Thyroid gland (tissue), 4 donors: ENCODE results near the gene INPP5K. TPM values are rescaled to one million over a fixed set of nuclear protein-coding genes. Genes with fewer than 3 reads are reported as not detected.

Experiments used
- DNase-seq, 2 donors: peaks; one replicate each; pipeline ENCODE4 v3.0.0-alpha.2; 2019
- H3K27ac ChIP-seq, 3 donors: fragments of 200-600 bp; sonication (generic); 1 replicate in 2 of 3; 2 replicates in 1 of 3; pipeline ENCODE4 v1.5.1; 2016 to 2019; ENCODE audit warnings: mild to moderate bottlenecking in 1 of 3, moderate library complexity in 1 of 3
- H3K27me3 ChIP-seq: fragments of 200-600 bp; sonication (generic); one replicate; pipeline ENCODE4 v1.5.1; 2019
- H3K36me3 ChIP-seq, 2 donors: fragments of 200-600 bp; sonication (generic); one replicate each; pipeline ENCODE4 v1.5.1; 2016 to 2019
- H3K4me1 ChIP-seq, 2 donors: fragments of 200-600 bp; sonication (generic); one replicate each; pipeline ENCODE4 v1.5.1; 2017 to 2019
- H3K4me3 ChIP-seq, 3 donors: fragments of 200-600 bp; sonication (generic); replicated peaks in 1 of 3; 1 replicate in 2 of 3; 2 replicates in 1 of 3; pipeline ENCODE4 v1.5.1; 2016; ENCODE audit warnings: mild to moderate bottlenecking in 1 of 3
- H3K9me3 ChIP-seq: fragments of 200-600 bp; sonication (generic); one replicate; pipeline ENCODE4 v1.5.1; 2017
- POLR2A ChIP-seq, 2 donors: fragments of 450-650 bp; IDR thresholded peaks; one replicate each; pipeline ENCODE4 v1.6.1; 2017; ENCODE audit warnings: antibody characterized with exemption in 2 of 2, mild to moderate bottlenecking in 2 of 2, moderate library complexity in 1 of 2
- WGBS, 2 donors: methylation state at CpG; one replicate each; pipeline ENCODE4 v1.1.5; 2017; 5-methylcytosine and 5-hydroxymethylcytosine counted together
- intact Hi-C: fragments of 100-400 bp; cut with DNase I; formaldehyde crosslinking; loops from one replicate; pipeline ENCODE4 v1.15.1; 2023
- total RNA-seq, 4 donors: library from RNA; depleted of rRNA; stranded (reverse); fragments of >200 nt; gene quantifications; one replicate each; pipeline ENCODE4 v1.2.3, GENCODE V29; 2016
- TF ChIP-seq, protein P1 (sequence below), 6 experiments: fragments of 200-600 bp in 3 of 6; fragments of 450-650 bp in 3 of 6; sonication (generic) in 3 of 6; IDR thresholded peaks; one replicate each; pipeline ENCODE4 v1.5.1; 2016 to 2019; ENCODE audit warnings: antibody characterized with exemption in 6 of 6, mild to moderate bottlenecking in 2 of 6, inconsistent platforms in 1 of 6, moderate library complexity in 1 of 6

INPP5K gene
- total RNA-seq, 4 donors from 2014 or later: 124 to 285 (median 158) TPM

DNA sequence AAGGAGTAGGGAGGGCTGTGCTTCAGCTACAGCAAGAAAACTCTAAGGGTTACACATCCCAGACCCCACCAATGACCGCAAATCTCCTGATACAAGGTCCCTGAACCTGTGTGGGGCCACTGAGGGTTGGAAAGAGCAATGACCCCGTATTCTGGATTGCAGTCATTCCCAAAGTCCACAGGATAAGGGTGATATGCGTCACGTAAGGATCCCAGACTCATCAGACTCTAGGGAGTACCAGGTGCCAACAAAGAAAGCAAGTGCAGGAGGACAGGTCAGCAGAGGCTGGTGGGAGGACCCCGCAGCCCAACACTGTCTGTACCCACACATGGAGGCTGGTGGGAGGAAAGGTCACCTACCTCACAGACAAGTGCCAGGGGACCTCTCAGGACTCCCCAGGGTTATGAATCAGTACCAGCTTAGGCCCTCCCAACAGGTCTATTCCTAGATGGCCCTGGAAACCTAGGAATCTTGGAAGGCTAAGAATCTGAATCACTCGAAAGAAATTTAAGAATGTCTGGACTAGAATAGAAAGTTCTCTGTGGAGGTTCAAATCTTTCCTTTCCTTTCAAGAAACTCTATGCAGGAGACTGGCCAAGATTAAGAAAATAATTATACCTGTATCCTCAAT, 30.0 kb upstream of the INPP5K start:
- Histone ChIP-seq H3K9me3 (no peaks in the 10 kb centered on the region), H3K27me3 (no peaks in the 10 kb centered on the region), H3K36me3 (peaks cover 32 to 61% of the 10 kb centered on the region in 2 donors), H3K4me1 (no peaks in the 10 kb centered on the region), H3K27ac (no peak overlapping the region), H3K4me3 (no peak overlapping the region)
- no peak for DNase-seq
- TF ChIP-seq POLR2A (IDR thresholded peaks at IDR 0.05): no peak
- intact Hi-C loops: no loop called here
- 92 to 96% methylated on average over 5 to 6 of the region's 6 CpGs for WGBS, 2 donors

DNA sequence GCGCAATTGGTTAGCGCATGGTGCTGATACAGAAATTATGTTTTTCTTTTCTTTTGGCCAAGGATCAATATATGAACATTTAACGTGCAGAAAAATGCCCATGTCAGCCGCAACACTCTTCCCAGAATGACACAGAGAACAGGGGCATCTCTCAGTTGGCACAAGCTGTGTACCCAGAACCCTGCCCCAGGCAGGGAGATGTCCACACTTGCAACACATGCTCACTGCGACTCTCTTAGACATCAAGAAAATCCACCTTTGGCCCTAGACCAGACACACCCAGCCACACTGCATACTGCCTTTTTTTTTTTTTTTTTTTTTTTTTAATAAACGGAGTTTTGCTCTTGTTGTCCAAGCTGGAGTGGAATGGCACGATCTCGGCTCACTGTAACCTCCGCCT, 29.2 kb upstream of the INPP5K start:
- Histone ChIP-seq H3K27ac (no peak overlapping the region), H3K4me1 (no peaks in the 10 kb centered on the region), H3K4me3 (no peak overlapping the region), H3K36me3 (peaks cover 34 to 61% of the 10 kb centered on the region in 2 donors), H3K9me3 (no peaks in the 10 kb centered on the region), H3K27me3 (no peaks in the 10 kb centered on the region)
- intact Hi-C loops: no loop called here
- TF ChIP-seq, protein P1, sequence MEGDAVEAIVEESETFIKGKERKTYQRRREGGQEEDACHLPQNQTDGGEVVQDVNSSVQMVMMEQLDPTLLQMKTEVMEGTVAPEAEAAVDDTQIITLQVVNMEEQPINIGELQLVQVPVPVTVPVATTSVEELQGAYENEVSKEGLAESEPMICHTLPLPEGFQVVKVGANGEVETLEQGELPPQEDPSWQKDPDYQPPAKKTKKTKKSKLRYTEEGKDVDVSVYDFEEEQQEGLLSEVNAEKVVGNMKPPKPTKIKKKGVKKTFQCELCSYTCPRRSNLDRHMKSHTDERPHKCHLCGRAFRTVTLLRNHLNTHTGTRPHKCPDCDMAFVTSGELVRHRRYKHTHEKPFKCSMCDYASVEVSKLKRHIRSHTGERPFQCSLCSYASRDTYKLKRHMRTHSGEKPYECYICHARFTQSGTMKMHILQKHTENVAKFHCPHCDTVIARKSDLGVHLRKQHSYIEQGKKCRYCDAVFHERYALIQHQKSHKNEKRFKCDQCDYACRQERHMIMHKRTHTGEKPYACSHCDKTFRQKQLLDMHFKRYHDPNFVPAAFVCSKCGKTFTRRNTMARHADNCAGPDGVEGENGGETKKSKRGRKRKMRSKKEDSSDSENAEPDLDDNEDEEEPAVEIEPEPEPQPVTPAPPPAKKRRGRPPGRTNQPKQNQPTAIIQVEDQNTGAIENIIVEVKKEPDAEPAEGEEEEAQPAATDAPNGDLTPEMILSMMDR (IDR thresholded peaks at IDR 0.05): no peak
- TF ChIP-seq POLR2A (IDR thresholded peaks at IDR 0.05): no peak
- WGBS, 2 donors: 86 to 96% methylated on average over 9 of the region's 9 CpGs
- no peak for DNase-seq

DNA sequence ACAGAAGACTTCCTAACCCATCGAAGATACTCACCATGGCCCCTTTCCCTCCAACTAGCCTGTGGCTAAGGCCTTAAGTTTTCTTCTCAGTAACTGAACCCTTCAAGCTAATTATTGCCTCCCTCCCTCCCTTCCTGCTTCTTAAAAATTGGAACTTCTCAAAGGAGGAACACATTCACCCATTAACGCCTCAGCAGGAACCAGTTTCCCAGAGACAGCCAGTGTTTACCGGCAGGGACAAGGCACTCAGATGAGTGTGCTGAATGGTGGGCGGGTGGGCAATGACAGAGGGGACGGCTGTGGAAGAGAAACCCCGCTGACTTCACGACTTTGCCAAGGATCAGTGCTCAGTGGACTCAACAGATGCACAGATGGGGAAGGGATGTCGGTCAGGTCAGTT, 25.9 kb upstream of the INPP5K start:
- Histone ChIP-seq H3K36me3 (peaks cover 47 to 71% of the 10 kb centered on the region in 2 donors), H3K4me3 (no peak overlapping the region), H3K27ac (no peak overlapping the region), H3K9me3 (no peaks in the 10 kb centered on the region), H3K27me3 (no peaks in the 10 kb centered on the region), H3K4me1 (no peaks in the 10 kb centered on the region)
- WGBS, 2 donors: 75 to 81% methylated on average over 8 of the region's 8 CpGs
- intact Hi-C loops: no loop called here
- no peak for DNase-seq
- TF ChIP-seq POLR2A (IDR thresholded peaks at IDR 0.05): no peak
- TF ChIP-seq, protein P1 (IDR thresholded peaks at IDR 0.05): no peak

DNA sequence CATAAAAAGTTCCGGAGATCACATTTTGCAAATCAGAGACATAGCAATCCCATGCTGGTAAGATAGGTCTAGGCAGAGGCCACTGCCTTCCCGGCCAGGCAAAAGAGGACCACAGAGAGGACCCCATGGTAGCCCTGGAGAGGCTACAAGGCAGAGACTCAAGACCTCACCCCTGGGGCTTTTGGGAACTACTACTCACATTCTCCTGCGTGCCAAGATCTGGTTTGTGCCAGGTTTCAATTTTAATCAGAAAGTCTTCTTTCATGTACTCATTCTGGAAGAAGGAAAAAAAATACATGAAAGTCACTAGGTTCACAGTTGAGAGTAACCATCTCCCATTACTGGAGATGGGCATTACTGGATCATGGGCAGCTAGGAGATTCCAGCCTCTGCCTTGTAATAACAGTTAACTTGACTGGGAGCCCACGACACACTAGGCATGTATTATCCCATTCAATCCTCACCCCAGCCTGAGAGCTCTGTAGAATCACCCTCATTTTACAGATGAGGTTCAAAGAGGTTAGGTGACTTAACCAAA, 25.0 kb upstream of the INPP5K start:
- WGBS, 2 donors: 90 to 97% methylated on average over 4 of the region's 4 CpGs
- no peak for DNase-seq

DNA sequence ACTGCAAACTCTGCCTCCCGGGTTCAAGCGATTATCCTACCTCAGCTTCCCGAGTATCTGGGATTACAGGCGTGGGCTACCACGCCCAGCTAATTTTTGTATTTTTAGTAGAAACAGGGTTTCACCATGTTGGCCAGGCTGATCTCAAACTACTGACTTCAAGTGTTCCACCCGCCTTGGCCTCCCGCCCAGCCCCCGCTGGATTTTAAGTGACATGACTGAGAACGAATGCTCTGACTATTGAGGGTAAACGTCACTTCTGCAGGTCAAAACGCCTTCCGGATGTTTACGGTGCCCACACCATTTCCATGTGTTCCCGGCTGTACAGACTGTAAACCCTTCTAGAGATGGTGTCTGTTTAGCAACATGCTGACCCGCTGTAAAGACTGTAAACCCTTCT, 23.4 kb upstream of the INPP5K start:
- DNase-seq: no peak
- intact Hi-C loops: no loop called here
- Histone ChIP-seq H3K36me3 (peaks cover 46 to 67% of the 10 kb centered on the region in 2 donors), H3K27me3 (no peaks in the 10 kb centered on the region), H3K9me3 (no peaks in the 10 kb centered on the region), H3K27ac (no peak overlapping the region), H3K4me3 (no peak overlapping the region), H3K4me1 (no peaks in the 10 kb centered on the region)
- 91% methylated on average over 15 of the region's 15 CpGs for WGBS, 2 donors
- no peak for TF ChIP-seq POLR2A (IDR thresholded peaks at IDR 0.05)
- TF ChIP-seq, protein P1 (IDR thresholded peaks at IDR 0.05): no peak

More for the DNA sequence above, 25.0 kb upstream of the INPP5K start:
- H3K27ac ChIP-seq: no peak overlapping the region
- H3K4me3 ChIP-seq: no peak overlapping the region
- TF ChIP-seq, protein P1 (IDR thresholded peaks at IDR 0.05): no peak
- no peak for TF ChIP-seq POLR2A (IDR thresholded peaks at IDR 0.05)
- H3K9me3 ChIP-seq: no peaks in the 10 kb centered on the region
- peaks cover 47 to 68% of the 10 kb centered on the region in 2 donors for H3K36me3 ChIP-seq
- no peaks in the 10 kb centered on the region for H3K4me1 ChIP-seq
- H3K27me3 ChIP-seq: no peaks in the 10 kb centered on the region
- intact Hi-C loops: no loop called here
